ENCODE data around the gene CFDP1. TPM values are rescaled to one million over a fixed set of nuclear protein-coding genes. Genes with fewer than 3 reads are reported as not detected.

CFDP1 gene
- total and polyA plus RNA-seq, 2 of the 13 experiments (the other 11 are each of a cell fraction or from before 2014, with no cell fraction given): 78.6 to 153 TPM

DNA sequence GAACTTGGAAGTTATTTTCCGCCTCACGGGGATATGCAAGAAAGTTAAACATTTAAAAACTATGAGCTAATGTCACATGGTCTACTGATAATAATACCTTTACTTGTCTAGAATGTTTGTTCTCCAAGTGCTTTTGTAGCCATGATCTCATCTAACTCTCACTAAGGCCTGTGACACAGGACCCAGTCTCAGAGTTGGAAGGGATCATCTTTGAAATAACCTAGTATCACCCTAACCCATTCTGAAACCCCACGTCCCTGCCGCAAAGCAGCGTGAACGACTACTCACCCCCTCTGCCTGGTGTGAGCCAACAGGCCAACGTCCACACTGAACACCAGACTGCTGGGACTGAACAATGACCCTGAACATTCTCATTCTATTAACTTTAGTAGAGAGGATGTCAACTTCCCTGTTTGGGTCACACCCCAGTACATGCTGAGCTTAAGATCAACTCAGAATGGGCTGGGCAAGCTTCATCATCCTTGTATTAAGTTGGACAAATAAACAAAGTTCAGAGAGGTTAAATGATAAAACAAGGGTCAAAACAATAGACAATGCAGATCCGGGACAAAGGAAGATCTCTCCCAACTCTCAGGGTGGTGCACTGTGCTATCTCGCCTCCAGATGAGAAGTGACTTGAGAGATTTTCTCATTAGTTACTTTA is 127.1 kb downstream of the CFDP1 start (continued):
- TF ChIP-seq FOXA3 (CRISPR knock-in tag; IDR thresholded peaks at IDR 0.05) (peak; percentile 88), ZNF207 (IDR thresholded peaks at IDR 0.05; ENCODE audit: borderline replicate concordance) (no peak), MAFG (CRISPR knock-in tag; IDR thresholded peaks at IDR 0.05) (no peak), ZBTB40 (IDR thresholded peaks at IDR 0.05) (no peak), ZBTB40 (CRISPR knock-in tag; IDR thresholded peaks at IDR 0.05) (no peak), ZNF850 (CRISPR knock-in tag; conservative IDR thresholded peaks at IDR 0.05) (no peak), ZFP90 (CRISPR knock-in tag; IDR thresholded peaks at IDR 0.05; ENCODE audit: borderline replicate concordance) (0 out of 2 replicates have a peak, but pooled peaks have one; percentile 56), CBX5 (CRISPR knock-in tag; IDR thresholded peaks at IDR 0.05; ENCODE audit: borderline replicate concordance) (peak; percentile 92)
- TF ChIP-seq, protein P1, sequence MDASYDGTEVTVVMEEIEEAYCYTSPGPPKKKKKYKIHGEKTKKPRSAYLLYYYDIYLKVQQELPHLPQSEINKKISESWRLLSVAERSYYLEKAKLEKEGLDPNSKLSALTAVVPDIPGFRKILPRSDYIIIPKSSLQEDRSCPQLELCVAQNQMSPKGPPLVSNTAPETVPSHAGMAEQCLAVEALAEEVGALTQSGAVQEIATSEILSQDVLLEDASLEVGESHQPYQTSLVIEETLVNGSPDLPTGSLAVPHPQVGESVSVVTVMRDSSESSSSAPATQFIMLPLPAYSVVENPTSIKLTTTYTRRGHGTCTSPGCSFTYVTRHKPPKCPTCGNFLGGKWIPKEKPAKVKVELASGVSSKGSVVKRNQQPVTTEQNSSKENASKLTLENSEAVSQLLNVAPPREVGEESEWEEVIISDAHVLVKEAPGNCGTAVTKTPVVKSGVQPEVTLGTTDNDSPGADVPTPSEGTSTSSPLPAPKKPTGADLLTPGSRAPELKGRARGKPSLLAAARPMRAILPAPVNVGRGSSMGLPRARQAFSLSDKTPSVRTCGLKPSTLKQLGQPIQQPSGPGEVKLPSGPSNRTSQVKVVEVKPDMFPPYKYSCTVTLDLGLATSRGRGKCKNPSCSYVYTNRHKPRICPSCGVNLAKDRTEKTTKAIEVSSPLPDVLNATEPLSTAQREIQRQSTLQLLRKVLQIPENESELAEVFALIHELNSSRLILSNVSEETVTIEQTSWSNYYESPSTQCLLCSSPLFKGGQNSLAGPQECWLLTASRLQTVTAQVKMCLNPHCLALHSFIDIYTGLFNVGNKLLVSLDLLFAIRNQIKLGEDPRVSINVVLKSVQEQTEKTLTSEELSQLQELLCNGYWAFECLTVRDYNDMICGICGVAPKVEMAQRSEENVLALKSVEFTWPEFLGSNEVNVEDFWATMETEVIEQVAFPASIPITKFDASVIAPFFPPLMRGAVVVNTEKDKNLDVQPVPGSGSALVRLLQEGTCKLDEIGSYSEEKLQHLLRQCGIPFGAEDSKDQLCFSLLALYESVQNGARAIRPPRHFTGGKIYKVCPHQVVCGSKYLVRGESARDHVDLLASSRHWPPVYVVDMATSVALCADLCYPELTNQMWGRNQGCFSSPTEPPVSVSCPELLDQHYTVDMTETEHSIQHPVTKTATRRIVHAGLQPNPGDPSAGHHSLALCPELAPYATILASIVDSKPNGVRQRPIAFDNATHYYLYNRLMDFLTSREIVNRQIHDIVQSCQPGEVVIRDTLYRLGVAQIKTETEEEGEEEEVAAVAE (CRISPR knock-in tag; IDR thresholded peaks at IDR 0.05; ENCODE audit: borderline replicate concordance): peak; percentile 72; the same call in 1 of the 2 replicates
- TF ChIP-seq, protein P2, sequence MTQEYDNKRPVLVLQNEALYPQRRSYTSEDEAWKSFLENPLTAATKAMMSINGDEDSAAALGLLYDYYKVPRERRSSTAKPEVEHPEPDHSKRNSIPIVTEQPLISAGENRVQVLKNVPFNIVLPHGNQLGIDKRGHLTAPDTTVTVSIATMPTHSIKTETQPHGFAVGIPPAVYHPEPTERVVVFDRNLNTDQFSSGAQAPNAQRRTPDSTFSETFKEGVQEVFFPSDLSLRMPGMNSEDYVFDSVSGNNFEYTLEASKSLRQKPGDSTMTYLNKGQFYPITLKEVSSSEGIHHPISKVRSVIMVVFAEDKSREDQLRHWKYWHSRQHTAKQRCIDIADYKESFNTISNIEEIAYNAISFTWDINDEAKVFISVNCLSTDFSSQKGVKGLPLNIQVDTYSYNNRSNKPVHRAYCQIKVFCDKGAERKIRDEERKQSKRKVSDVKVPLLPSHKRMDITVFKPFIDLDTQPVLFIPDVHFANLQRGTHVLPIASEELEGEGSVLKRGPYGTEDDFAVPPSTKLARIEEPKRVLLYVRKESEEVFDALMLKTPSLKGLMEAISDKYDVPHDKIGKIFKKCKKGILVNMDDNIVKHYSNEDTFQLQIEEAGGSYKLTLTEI (CRISPR knock-in tag; conservative IDR thresholded peaks at IDR 0.05): no peak
- TF ChIP-seq, protein P3, sequence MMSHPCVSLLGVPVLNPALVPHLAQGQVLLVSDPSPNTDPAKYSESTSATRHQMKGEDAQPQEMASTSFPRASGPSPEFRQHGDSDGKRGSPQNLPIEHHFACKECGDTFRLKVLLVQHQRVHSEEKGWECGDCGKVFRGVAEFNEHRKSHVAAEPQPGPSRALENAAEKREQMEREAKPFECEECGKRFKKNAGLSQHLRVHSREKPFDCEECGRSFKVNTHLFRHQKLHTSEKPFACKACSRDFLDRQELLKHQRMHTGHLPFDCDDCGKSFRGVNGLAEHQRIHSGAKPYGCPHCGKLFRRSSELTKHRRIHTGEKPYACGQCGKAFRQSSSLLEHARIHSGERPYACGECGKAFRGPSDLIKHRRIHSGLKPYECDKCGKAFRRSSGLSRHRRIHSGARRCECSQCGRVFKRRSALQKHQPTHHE (CRISPR knock-in tag; IDR thresholded peaks at IDR 0.05; ENCODE audit: borderline replicate concordance): no peak

Measured in HepG2 (cell line).